WI38 (cell line): ENCODE data around the gene NMNAT1.

Source experiments
- H3K4me3 ChIP-seq: 2 replicates; pipeline ENCODE4 v1.5.1; 2011; ENCODE audit warnings: low read depth, mild to moderate bottlenecking, control low read depth, low read length
- TF ChIP-seq, protein P1 (sequence below): IDR thresholded peaks from 2 replicates; pipeline ENCODE4 v1.5.1; 2012; ENCODE audit warnings: low read depth, mild to moderate bottlenecking, control low read depth, low read length

Gene NMNAT1

DNA sequence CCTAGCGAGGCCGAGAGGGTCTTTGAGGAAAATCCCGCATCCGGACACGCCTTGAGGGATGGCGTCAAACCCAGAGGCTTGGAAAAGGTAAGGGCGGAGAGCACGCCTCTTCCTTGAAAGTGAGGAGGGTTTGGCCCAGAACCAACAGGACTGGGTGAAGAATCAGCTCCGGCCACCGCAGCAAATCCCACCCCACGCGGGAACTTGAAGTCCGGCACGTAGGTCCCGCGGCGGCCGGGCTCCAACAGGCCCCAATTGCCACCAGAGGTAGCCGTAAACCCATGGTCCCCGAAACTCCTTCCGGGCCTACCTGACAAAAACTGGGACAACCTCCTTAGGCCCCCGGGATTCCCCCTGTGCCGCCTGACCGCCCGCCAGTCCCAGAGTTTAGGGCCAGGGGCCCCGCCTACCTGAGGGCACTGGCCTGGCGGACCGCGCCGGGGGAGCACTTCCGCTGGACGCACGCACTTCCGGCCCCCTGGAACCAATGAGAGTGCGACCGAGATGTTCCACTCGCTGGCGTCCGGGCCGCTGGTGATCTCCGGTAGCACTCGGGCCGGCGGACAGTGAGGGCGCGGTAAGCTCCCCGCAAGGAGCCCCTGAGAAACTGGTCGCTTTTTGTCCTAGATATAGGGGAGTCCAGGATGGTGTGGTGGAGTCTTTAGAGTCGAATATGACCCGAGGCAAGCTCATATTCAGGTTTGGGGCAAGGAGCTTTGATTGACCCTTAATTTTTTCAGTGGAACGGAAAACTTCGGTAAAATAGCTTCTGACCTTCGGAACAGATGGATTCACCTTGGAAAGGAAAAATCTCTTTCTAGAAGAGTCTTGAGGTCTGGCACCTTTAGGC is at the start of gene NMNAT1, which contains the start of gene LZIC:
TSS of gene NMNAT1 (plus strand) at position 537 of the 850 bp plus-strand sequence. CDS start 28,599 bp downstream, outside the sequence.
TSS of gene LZIC (minus strand) at position 453 of the 850 bp plus-strand sequence. CDS start 6,772 bp downstream, outside the sequence.
- H3K4me3 ChIP-seq, result peak within 1 kb of the TSS; percentile 81
- TF ChIP-seq, protein P1, sequence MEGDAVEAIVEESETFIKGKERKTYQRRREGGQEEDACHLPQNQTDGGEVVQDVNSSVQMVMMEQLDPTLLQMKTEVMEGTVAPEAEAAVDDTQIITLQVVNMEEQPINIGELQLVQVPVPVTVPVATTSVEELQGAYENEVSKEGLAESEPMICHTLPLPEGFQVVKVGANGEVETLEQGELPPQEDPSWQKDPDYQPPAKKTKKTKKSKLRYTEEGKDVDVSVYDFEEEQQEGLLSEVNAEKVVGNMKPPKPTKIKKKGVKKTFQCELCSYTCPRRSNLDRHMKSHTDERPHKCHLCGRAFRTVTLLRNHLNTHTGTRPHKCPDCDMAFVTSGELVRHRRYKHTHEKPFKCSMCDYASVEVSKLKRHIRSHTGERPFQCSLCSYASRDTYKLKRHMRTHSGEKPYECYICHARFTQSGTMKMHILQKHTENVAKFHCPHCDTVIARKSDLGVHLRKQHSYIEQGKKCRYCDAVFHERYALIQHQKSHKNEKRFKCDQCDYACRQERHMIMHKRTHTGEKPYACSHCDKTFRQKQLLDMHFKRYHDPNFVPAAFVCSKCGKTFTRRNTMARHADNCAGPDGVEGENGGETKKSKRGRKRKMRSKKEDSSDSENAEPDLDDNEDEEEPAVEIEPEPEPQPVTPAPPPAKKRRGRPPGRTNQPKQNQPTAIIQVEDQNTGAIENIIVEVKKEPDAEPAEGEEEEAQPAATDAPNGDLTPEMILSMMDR, result no peak

DNA sequence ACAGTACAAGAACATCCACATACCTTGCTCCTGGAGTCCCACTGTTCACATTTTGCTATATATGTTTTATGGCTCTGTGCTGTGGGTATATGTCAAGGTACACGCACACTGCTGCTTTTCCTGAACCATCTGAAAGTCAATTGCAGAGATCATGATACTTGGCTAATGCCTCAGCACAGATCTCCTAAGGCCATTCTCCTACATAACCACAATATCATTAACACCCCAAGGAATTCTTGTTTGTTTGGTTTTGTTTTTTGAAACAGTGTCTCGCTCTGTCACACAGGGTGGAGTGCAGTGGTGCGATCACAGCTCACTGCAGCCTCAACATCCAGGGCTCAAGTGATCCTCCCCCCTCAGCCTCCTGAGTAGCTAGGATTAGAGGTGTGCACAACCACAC is 49.2 kb upstream of the NMNAT1 start:
- TF ChIP-seq, protein P1, result no peak
- H3K4me3 ChIP-seq, result no peak overlapping the region

DNA sequence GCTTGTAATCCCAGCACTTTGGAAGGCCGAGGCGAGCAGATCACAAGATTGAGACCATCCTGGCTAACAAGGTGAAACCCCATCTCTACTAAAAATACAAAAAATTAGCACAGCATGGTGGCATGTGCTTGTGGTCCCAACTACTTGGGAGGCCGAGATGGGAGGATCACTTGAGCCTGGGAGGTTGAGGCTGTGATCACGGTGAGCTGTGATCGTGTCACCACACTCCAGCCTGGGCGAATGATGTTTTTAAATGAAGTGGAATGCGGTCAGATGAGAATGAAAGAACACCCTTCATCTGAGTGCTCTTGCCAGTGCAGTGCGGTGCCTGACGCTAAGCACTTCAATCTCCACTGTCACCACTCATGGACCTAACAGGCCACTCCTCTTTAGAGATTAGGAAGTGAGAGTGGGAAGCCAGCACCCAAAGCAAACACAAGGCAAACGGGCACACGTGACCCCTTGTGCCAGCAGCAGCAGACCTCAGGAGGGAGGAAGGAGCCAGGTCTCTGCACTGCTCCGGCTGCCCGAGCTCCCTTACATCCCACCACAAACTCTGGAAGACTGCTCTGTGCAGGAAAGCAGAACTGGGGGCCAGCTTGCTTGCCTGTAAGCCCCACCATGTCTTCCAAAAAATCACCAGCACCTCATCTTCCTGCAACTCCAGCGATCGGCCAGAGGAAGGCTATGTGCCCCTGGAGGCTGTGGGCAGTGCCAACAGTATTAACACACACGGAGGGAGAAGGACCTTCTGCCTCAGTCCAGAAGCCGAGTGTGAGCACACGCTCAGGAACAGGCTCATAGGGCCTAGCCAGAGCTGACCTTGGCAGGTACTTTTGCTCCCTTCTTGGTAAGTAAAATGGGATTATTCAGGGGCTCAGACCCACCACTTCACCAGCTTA is 42.9 kb upstream of the NMNAT1 start:
- H3K4me3 ChIP-seq, result no peak overlapping the region
- TF ChIP-seq, protein P1, result no peak

- TF ChIP-seq, protein P1, result no peak
- H3K4me3 ChIP-seq, result no peak overlapping the region
Observed at GRCh38 chr1:9901148-9902059, 41.9 kb upstream of the NMNAT1 start.

GRCh38 chr1:9902060-9902452 is 41.2 kb upstream of the NMNAT1 start:
- H3K4me3 ChIP-seq, result no peak overlapping the region
- TF ChIP-seq, protein P1, result no peak

DNA sequence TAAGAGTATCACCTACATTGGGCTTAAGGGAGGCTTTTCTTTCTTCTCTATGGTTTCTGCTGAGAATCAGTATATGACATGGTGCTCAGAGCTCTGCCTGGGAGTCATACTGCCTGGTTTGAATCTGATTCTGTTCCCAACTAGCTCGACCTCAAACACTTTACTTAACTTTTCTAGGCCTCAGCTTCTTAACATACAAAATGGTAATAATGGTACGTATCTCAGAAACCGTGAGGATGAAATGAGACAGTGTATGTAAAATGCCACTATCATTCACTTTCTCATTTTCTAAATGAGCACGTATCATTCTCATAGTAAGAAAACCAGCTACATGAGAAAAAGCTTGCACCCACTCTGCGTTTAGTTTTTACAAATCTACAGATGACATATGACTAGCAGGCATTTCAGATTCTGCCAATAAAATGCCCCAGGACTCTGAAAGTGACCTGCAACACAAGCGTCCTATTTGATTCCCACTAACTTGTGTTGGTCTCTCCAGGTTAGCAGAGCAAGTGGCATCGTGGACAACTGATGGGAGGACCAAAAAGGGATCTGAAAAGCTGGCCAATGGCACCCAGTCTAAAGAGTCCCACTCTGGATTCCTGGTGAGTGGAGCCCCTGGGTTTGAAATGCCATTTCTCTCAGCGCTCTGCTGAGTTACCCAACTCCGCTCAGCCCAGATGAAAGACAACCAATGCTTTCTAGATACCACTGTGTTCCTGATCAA is 39.3 kb upstream of the NMNAT1 start:
- TF ChIP-seq, protein P1, result no peak

More for the DNA sequence above, 39.3 kb upstream of the NMNAT1 start:
- no peak overlapping the region for H3K4me3 ChIP-seq
